A673 (cell line): ENCODE data around the gene EPB41L4A. TPM values are rescaled to one million over a fixed set of nuclear protein-coding genes. Genes with fewer than 3 reads are reported as not detected.

Source experiments
- BruUV-seq: library from RNA; stranded (reverse); fragments of 400-500 nt; replicated peaks from 2 replicates; lab custom pipeline; 2021; lab: Mats Ljungman, UMichigan
- CTCF ChIA-PET: fragments of 300-600 bp; sonication (Branson Sonifier 250); formaldehyde crosslinking; loops from one replicate; lab custom pipeline; 2022; ENCODE audit warnings: antibody characterized with exemption; lab: Charles Lee
- POLR2A ChIA-PET: fragments of 300-600 bp; sonication (Branson Sonifier 250); formaldehyde crosslinking; loops from one replicate; lab custom pipeline; 2022; ENCODE audit warnings: antibody characterized with exemption; ENCODE audit not compliant: low non-redundant PET; lab: Charles Lee
- DNase-seq: peaks from one replicate; pipeline ENCODE4 v3.0.0-alpha.2; 2015; ENCODE audit warnings: low spot score
- H3K27ac ChIP-seq: fragments of 200-600 bp; sonication (generic); 2 replicates; pipeline ENCODE4 v1.5.1; 2016; ENCODE audit warnings: mixed run types, low read depth, mild to moderate bottlenecking, mixed read lengths, antibody characterized with exemption, low read length; ENCODE audit not compliant: poor library complexity, severe bottlenecking
- H3K27me3 ChIP-seq: fragments of 200-600 bp; sonication (generic); replicated peaks from 2 replicates; pipeline ENCODE4 v1.6.1; 2017; ENCODE audit warnings: mixed run types, low read depth, mild to moderate bottlenecking, mixed read lengths, antibody characterized with exemption, low read length; ENCODE audit not compliant: insufficient read depth, poor library complexity
- H3K36me3 ChIP-seq: fragments of 200-600 bp; sonication (generic); 2 replicates; pipeline ENCODE4 v1.6.1; 2016; ENCODE audit warnings: mixed run types, mild to moderate bottlenecking, mixed read lengths, antibody characterized with exemption, low read length; ENCODE audit not compliant: insufficient read depth, poor library complexity, severe bottlenecking
- H3K4me1 ChIP-seq: fragments of 200-600 bp; sonication (generic); 2 replicates; pipeline ENCODE4 v1.6.1; 2017; ENCODE audit warnings: mixed run types, mild to moderate bottlenecking, mixed read lengths, antibody characterized with exemption, low read length; ENCODE audit not compliant: insufficient read depth, poor library complexity, severe bottlenecking
- H3K4me3 ChIP-seq: fragments of 200-600 bp; sonication (generic); 2 replicates; pipeline ENCODE4 v1.5.1; 2016; ENCODE audit warnings: low read depth, mixed run types, mild to moderate bottlenecking, mixed read lengths, low read length; ENCODE audit not compliant: poor library complexity, severe bottlenecking
- H3K9me3 ChIP-seq: fragments of 200-600 bp; sonication (generic); 2 replicates; pipeline ENCODE4 v1.6.1; 2016; ENCODE audit warnings: mixed run types, low read depth, mild to moderate bottlenecking, mixed read lengths, antibody characterized with exemption, low read length; ENCODE audit not compliant: poor library complexity, severe bottlenecking
- EZH2 ChIP-seq: fragments of 200-600 bp; sonication (generic); IDR thresholded peaks from 2 replicates; pipeline ENCODE4 v1.6.1; 2017; ENCODE audit warnings: borderline replicate concordance, low read depth, mild to moderate bottlenecking, mixed read lengths, antibody characterized with exemption, low read length; ENCODE audit not compliant: poor library complexity, severe bottlenecking
- intact Hi-C: fragments of 100-400 bp; cut with micrococcal nuclease; formaldehyde crosslinking; loops from one replicate; pipeline ENCODE4 v1.10.0; 2022; ENCODE audit not compliant: unreplicated experiment
- total RNA-seq: library from RNA; stranded (reverse); gene quantifications from 2 replicates; pipeline ENCODE4 v1.2.3, GENCODE V29; 2021
- TF ChIP-seq, protein P1 (sequence below): fragments of 300-800, 200-600 bp; sonication (generic); conservative IDR thresholded peaks from 2 replicates; pipeline ENCODE4 v1.5.1; 2017; ENCODE audit warnings: low read depth, mild to moderate bottlenecking, antibody characterized with exemption, low read length, moderate library complexity, mixed read lengths

EPB41L4A gene
- total RNA-seq, 1 experiment from 2014 or later: not detected

DNA sequence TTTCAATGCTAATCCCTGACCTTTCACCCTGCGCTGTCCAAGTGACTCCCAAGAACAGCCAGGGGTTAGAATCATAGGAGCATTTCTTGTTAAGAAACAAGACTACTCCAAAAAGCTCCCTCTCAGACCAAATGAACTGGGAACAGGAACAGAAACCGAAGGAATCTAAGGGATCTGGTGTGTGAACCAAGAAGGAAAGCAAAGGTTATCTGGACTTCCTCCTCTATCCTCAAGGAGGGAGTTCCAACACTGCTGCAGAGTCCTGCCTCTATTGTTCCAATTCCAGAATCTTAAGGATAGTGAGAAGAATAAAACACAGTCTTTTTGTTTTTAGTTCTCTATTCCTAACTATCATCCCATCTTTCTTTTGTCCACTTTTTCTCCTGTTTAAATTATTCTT, 87.2 kb downstream of the EPB41L4A start:
- Histone ChIP-seq H3K4me1 (no peaks in the 10 kb centered on the region), H3K4me3 (no peak overlapping the region), H3K27me3 (no peaks in the 10 kb centered on the region), H3K36me3 (no peaks in the 10 kb centered on the region), H3K9me3 (no peaks in the 10 kb centered on the region), H3K27ac (no peak overlapping the region)
- ChIA-PET CTCF (no interaction called here), POLR2A (no interaction called here)
- TF ChIP-seq, protein P1, sequence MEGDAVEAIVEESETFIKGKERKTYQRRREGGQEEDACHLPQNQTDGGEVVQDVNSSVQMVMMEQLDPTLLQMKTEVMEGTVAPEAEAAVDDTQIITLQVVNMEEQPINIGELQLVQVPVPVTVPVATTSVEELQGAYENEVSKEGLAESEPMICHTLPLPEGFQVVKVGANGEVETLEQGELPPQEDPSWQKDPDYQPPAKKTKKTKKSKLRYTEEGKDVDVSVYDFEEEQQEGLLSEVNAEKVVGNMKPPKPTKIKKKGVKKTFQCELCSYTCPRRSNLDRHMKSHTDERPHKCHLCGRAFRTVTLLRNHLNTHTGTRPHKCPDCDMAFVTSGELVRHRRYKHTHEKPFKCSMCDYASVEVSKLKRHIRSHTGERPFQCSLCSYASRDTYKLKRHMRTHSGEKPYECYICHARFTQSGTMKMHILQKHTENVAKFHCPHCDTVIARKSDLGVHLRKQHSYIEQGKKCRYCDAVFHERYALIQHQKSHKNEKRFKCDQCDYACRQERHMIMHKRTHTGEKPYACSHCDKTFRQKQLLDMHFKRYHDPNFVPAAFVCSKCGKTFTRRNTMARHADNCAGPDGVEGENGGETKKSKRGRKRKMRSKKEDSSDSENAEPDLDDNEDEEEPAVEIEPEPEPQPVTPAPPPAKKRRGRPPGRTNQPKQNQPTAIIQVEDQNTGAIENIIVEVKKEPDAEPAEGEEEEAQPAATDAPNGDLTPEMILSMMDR: no peak
- TF ChIP-seq EZH2: no peak
- intact Hi-C loops: no loop called here
- BruUV-seq: no TSS peak
- no peak for DNase-seq

DNA sequence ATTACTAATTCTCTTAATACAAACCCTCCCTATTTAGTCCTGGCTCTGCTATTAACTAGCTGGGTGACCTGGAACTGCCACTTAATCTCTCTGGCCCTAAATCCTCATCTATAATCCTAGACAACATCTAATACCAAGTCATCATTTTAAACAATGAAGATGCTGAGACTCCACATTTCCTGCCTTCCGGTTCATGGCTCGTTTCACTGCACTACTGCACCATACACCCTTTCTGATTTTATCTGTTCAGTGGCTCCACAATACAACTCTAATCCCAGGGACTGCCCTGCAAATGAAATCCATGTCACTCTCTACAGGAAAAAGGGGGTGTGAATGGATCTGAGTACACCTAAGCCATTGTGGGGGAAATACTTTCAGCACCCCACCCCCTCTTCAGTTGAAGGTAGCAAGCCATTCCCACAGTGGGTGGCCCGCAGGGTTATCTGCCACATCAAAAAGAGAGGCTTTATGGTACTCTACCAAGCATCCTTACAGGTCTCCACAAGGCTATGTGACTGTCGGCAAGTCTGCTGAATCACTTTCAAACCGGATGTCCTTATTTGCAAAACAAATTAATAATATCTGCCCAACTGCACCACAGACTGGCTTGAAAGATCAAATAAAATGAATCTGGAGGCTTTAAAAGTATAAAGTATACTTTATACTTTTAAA, 89.5 kb downstream of the EPB41L4A start:
- H3K4me1 ChIP-seq: no peaks in the 10 kb centered on the region
- TF ChIP-seq, protein P1: no peak
- TF ChIP-seq EZH2: no peak
- H3K36me3 ChIP-seq: no peaks in the 10 kb centered on the region
- BruUV-seq: no TSS peak
- H3K27me3 ChIP-seq: no peaks in the 10 kb centered on the region
- no peak overlapping the region for H3K4me3 ChIP-seq
- intact Hi-C loops: no loop called here
- DNase-seq: peak; percentile 6
- ChIA-PET POLR2A (no interaction called here), CTCF (no interaction called here)
- H3K9me3 ChIP-seq: no peaks in the 10 kb centered on the region
- no peak overlapping the region for H3K27ac ChIP-seq

DNA sequence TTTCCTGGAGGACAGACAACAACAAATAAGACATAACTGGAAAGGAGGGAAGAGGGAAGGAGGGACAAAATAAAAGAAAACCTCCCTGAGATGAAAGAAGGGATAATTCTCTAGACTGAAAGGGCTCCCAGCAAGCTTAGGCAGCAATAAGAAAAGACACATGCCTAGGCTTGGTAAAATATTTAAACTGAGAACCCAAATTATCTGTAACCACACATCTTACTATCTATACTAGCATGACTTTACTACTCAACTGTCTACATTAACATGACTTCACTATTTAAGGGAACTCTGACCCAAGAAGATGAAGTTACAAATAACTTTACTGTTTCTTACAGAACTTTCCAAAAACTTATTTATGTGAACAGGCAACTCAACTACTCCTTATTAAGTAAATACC, 95.9 kb downstream of the EPB41L4A start:
- TF ChIP-seq, protein P1: no peak
- TF ChIP-seq EZH2: no peak
- no peak for DNase-seq
- intact Hi-C loops: no loop called here
- no peaks in the 10 kb centered on the region for H3K4me1 ChIP-seq
- POLR2A ChIA-PET: no interaction called here
- no TSS peak for BruUV-seq
- no peaks in the 10 kb centered on the region for H3K9me3 ChIP-seq
- no peak overlapping the region for H3K27ac ChIP-seq
- H3K36me3 ChIP-seq: no peaks in the 10 kb centered on the region
- no peaks in the 10 kb centered on the region for H3K27me3 ChIP-seq
- H3K4me3 ChIP-seq: no peak overlapping the region
- CTCF ChIA-PET: no interaction called here
